ENCODE data around the gene TEX51.

The TEX51 gene

GRCh38 chr2:126866451-126866850 lies 32.2 kb upstream of the TEX51 start:
- no peaks in the 10 kb centered on the region for H3K9me2 ChIP-seq (replicated peaks; ENCODE audit: insufficient read depth, low read length)
- H3K4me1 ChIP-seq (ENCODE audit: low read length): no peaks in the 10 kb centered on the region
- H3K27ac ChIP-seq (ENCODE audit: low read length): no peak overlapping the region
- H3K9ac ChIP-seq (ENCODE audit: low read length): no peak overlapping the region
- TF ChIP-seq EZH2phosphoT487 (IDR thresholded peaks at IDR 0.05; ENCODE audit: low read length): no peak
- no peak for TF ChIP-seq EZH2 (optimal IDR thresholded peaks at IDR 0.05; ENCODE audit: low read depth, low read length)
- TF ChIP-seq, protein P1, sequence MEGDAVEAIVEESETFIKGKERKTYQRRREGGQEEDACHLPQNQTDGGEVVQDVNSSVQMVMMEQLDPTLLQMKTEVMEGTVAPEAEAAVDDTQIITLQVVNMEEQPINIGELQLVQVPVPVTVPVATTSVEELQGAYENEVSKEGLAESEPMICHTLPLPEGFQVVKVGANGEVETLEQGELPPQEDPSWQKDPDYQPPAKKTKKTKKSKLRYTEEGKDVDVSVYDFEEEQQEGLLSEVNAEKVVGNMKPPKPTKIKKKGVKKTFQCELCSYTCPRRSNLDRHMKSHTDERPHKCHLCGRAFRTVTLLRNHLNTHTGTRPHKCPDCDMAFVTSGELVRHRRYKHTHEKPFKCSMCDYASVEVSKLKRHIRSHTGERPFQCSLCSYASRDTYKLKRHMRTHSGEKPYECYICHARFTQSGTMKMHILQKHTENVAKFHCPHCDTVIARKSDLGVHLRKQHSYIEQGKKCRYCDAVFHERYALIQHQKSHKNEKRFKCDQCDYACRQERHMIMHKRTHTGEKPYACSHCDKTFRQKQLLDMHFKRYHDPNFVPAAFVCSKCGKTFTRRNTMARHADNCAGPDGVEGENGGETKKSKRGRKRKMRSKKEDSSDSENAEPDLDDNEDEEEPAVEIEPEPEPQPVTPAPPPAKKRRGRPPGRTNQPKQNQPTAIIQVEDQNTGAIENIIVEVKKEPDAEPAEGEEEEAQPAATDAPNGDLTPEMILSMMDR (IDR thresholded peaks at IDR 0.05; ENCODE audit: low read length): no peak
- H2AFZ ChIP-seq (ENCODE audit: low read length): no peak overlapping the region
- H4K20me1 ChIP-seq (ENCODE audit: insufficient read depth, low read length): no peaks in the 10 kb centered on the region
- no peaks in the 10 kb centered on the region for H3F3A ChIP-seq (ENCODE audit: insufficient read depth, low read length)
- H3K4me3 ChIP-seq (ENCODE audit: low read length): no peak overlapping the region
- no peaks in the 10 kb centered on the region for H3K79me2 ChIP-seq (ENCODE audit: low read length)
- no peak for DNase-seq
- no peaks in the 10 kb centered on the region for H3K27me3 ChIP-seq (replicated peaks; ENCODE audit: insufficient read depth, low read length)
- H3K4me2 ChIP-seq (ENCODE audit: low read depth, low read length): no peak overlapping the region
- H3K36me3 ChIP-seq (replicated peaks; ENCODE audit: insufficient read depth, low read length): no peaks in the 10 kb centered on the region
- H3K9me3 ChIP-seq (replicated peaks; ENCODE audit: insufficient read depth, low read length): no peaks in the 10 kb centered on the region

DNA sequence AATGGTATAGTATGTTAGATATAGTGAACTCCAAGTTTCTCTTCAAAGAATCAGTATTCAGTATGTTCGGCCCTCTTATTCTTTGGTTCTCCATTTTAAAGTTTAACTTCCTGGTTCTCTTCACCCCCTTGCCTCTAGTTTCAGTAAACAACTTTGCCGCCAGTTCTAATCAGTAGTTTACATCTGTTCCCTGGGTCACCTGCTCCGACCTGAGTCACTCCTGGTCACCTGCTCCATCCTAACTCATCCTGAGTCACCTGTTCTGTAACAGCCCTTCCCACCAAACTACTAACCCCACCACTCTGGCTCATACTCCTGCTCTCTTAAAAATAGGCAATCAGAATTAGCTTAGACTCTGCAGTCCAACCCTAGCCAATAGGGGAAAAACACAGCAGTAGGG lies 23.7 kb upstream of the TEX51 start:
- Histone ChIP-seq H3K27ac (ENCODE audit: low read length) (no peak overlapping the region), H3K27me3 (replicated peaks; ENCODE audit: insufficient read depth, low read length) (no peaks in the 10 kb centered on the region)
- TF ChIP-seq, protein P1 (IDR thresholded peaks at IDR 0.05; ENCODE audit: low read length): no peak
- no peak for TF ChIP-seq EZH2 (optimal IDR thresholded peaks at IDR 0.05; ENCODE audit: low read depth, low read length)
- no peak for TF ChIP-seq EZH2phosphoT487 (IDR thresholded peaks at IDR 0.05; ENCODE audit: low read length)

DNA sequence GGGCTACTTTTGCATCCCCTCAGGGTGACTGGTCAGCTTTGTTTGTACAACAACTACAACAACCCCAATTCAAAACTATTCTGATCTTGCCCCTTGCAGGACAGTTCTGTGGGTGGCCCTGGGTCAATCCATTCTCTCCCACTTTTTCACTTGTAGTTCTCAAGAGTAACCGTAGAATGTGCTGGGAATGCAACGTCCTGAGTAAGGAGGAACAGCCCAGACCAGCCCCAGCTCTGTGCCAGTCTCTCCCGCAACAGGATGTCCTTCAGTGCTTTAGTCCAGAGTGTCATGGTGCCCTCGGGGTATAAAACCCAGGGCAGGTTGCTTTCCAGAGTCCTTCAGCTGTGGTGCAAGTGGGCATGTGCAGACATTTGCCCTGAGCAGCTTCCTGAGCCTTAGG lies 22.1 kb upstream of the TEX51 start:
- no peaks in the 10 kb centered on the region for H3K79me2 ChIP-seq (ENCODE audit: low read length)
- H3K4me1 ChIP-seq (ENCODE audit: low read length): no peaks in the 10 kb centered on the region
- no peak overlapping the region for H3K27ac ChIP-seq (ENCODE audit: low read length)
- H4K20me1 ChIP-seq (ENCODE audit: insufficient read depth, low read length): no peaks in the 10 kb centered on the region
- no peaks in the 10 kb centered on the region for H3F3A ChIP-seq (ENCODE audit: insufficient read depth, low read length)
- H3K9me3 ChIP-seq (replicated peaks; ENCODE audit: insufficient read depth, low read length): no peaks in the 10 kb centered on the region
- no peak overlapping the region for H3K4me2 ChIP-seq (ENCODE audit: low read depth, low read length)
- H3K4me3 ChIP-seq (ENCODE audit: low read length): no peak overlapping the region
- TF ChIP-seq EZH2 (optimal IDR thresholded peaks at IDR 0.05; ENCODE audit: low read depth, low read length): no peak
- TF ChIP-seq EZH2phosphoT487 (IDR thresholded peaks at IDR 0.05; ENCODE audit: low read length): no peak
- TF ChIP-seq, protein P1 (IDR thresholded peaks at IDR 0.05; ENCODE audit: low read length): no peak
- no peak overlapping the region for H2AFZ ChIP-seq (ENCODE audit: low read length)
- H3K9ac ChIP-seq (ENCODE audit: low read length): no peak overlapping the region
- H3K9me2 ChIP-seq (replicated peaks; ENCODE audit: insufficient read depth, low read length): no peaks in the 10 kb centered on the region
- no peaks in the 10 kb centered on the region for H3K36me3 ChIP-seq (replicated peaks; ENCODE audit: insufficient read depth, low read length)
- DNase-seq: no peak
- no peaks in the 10 kb centered on the region for H3K27me3 ChIP-seq (replicated peaks; ENCODE audit: insufficient read depth, low read length)

More for the DNA sequence above, 23.7 kb upstream of the TEX51 start:
- Histone ChIP-seq H3K9me3 (replicated peaks; ENCODE audit: insufficient read depth, low read length) (no peaks in the 10 kb centered on the region), H3F3A (ENCODE audit: insufficient read depth, low read length) (no peaks in the 10 kb centered on the region), H3K4me1 (ENCODE audit: low read length) (no peaks in the 10 kb centered on the region), H4K20me1 (ENCODE audit: insufficient read depth, low read length) (no peaks in the 10 kb centered on the region), H3K9ac (ENCODE audit: low read length) (no peak overlapping the region), H3K79me2 (ENCODE audit: low read length) (no peaks in the 10 kb centered on the region), H3K9me2 (replicated peaks; ENCODE audit: insufficient read depth, low read length) (no peaks in the 10 kb centered on the region), H3K4me2 (ENCODE audit: low read depth, low read length) (no peak overlapping the region), H3K4me3 (ENCODE audit: low read length) (no peak overlapping the region), H3K36me3 (replicated peaks; ENCODE audit: insufficient read depth, low read length) (no peaks in the 10 kb centered on the region), H2AFZ (ENCODE audit: low read length) (no peak overlapping the region)
- no peak for DNase-seq
